Esophagus muscularis mucosa (tissue), 4 donors: ENCODE results near the gene TMEM121B. TPM values are rescaled to one million over a fixed set of nuclear protein-coding genes. Genes with fewer than 3 reads are reported as not detected.
A peak's percentile ranks its signal among the peaks of the same experiment; 100 is the strongest.

ENCODE experiments used
- DNase-seq: peaks from one replicate; pipeline ENCODE4 v3.0.0-alpha.2; 2017; ENCODE audit errors: extremely low spot score
- H3K27ac ChIP-seq, 4 donors: fragments of 200-600 bp; sonication (generic); replicated peaks in 1 of 4; 1 replicate in 3 of 4; 2 replicates in 1 of 4; pipeline ENCODE4 v1.5.1; 2016 to 2019; ENCODE audit warnings: mild to moderate bottlenecking in 1 of 4
- H3K27me3 ChIP-seq, 4 donors: fragments of 200-600 bp; sonication (generic); one replicate each; pipeline versions ENCODE4 v1.5.1 to v1.6.0; 2016 to 2019
- H3K36me3 ChIP-seq, 4 donors: fragments of 200-600 bp; sonication (generic); one replicate each; pipeline ENCODE4 v1.5.1; 2016 to 2019
- H3K4me1 ChIP-seq, 4 donors: fragments of 200-600 bp; sonication (generic); one replicate each; pipeline ENCODE4 v1.5.1; 2016 to 2019
- H3K4me3 ChIP-seq, 4 donors: fragments of 200-600 bp; sonication (generic); 1 replicate in 2 of 4; 2 replicates in 2 of 4; pipeline ENCODE4 v1.5.1; 2016 to 2019; ENCODE audit warnings: mild to moderate bottlenecking in 4 of 4, moderate library complexity in 1 of 4
- H3K9me3 ChIP-seq, 4 donors: fragments of 200-600 bp; sonication (generic); 1 replicate in 3 of 4; 2 replicates in 1 of 4; pipeline ENCODE4 v1.5.1; 2016 to 2019
- EP300 ChIP-seq: sonication (generic); formaldehyde crosslinking; IDR thresholded peaks from one replicate; pipeline ENCODE4 v1.6.1; 2017; ENCODE audit warnings: antibody characterized with exemption
- POLR2A ChIP-seq: fragments of 450-650 bp; IDR thresholded peaks from one replicate; pipeline ENCODE4 v1.6.1; 2017; ENCODE audit warnings: antibody characterized with exemption, moderate library complexity, mild to moderate bottlenecking, low read depth
- POLR2AphosphoS5 ChIP-seq, 2 donors: sonication (generic); formaldehyde crosslinking; IDR thresholded peaks; one replicate each; pipeline ENCODE4 v1.6.1; 2017; ENCODE audit warnings: antibody characterized with exemption in 2 of 2
- WGBS: methylation state at CpG from one replicate; pipeline ENCODE4 v1.1.5; 2018; 5-methylcytosine and 5-hydroxymethylcytosine counted together
- intact Hi-C: fragments of 100-400 bp; cut with DNase I; formaldehyde crosslinking; loops from one replicate; pipeline ENCODE4 v1.15.1; 2023
- total RNA-seq, 4 donors: library from RNA; depleted of rRNA; stranded (reverse); fragments of >200 nt; gene quantifications; one replicate each; pipeline versions ENCODE4 v1.1.0 to v1.2.1, GENCODE V29; 2016
- TF ChIP-seq, protein P1 (sequence below), 3 experiments: fragments of 200-600 bp in 2 of 3; fragments of 450-650 bp in 1 of 3; sonication (generic) in 2 of 3; IDR thresholded peaks; one replicate each; pipeline ENCODE4 v1.5.1; 2017 to 2019; ENCODE audit warnings: antibody characterized with exemption in 3 of 3, mild to moderate bottlenecking in 2 of 3, moderate library complexity in 1 of 3

Gene TMEM121B
- total RNA-seq, 4 donors from 2014 or later: 0.32 to 0.50 (median 0.41) TPM

DNA sequence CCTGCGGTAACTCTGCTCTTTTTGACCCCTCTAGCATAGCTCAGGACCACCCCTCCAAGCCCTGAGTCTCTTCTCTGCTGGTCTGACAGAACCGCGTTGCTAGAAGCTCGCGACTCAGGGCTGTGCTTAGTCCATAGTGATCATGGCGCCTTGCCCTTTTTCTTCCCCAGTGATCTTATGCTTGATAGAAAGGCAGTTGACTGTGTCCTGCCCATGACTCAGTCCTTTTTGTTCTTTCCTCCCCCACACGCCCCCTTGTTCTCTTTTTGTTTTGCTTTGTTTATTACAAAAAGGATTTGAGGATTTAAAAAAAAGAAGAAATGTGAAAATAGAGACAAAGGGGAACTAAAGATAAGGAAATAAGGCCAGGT is 18.9 kb downstream of the TMEM121B start:
- DNase-seq: no peak
- Histone ChIP-seq H3K36me3 (peaks cover 36 to 96% (median 86%) of the 10 kb centered on the region in 4 donors), H3K27me3 (no peaks in the 10 kb centered on the region), H3K27ac (no peak overlapping the region), H3K9me3 (no peaks in the 10 kb centered on the region), H3K4me1 (peaks cover 0 to 4% (median 0%) of the 10 kb centered on the region in 4 donors), H3K4me3 (no peak overlapping the region)
- WGBS: 72% methylated on average over 7 of the region's 7 CpGs
- intact Hi-C loops: no loop called here
- TF ChIP-seq, protein P1, sequence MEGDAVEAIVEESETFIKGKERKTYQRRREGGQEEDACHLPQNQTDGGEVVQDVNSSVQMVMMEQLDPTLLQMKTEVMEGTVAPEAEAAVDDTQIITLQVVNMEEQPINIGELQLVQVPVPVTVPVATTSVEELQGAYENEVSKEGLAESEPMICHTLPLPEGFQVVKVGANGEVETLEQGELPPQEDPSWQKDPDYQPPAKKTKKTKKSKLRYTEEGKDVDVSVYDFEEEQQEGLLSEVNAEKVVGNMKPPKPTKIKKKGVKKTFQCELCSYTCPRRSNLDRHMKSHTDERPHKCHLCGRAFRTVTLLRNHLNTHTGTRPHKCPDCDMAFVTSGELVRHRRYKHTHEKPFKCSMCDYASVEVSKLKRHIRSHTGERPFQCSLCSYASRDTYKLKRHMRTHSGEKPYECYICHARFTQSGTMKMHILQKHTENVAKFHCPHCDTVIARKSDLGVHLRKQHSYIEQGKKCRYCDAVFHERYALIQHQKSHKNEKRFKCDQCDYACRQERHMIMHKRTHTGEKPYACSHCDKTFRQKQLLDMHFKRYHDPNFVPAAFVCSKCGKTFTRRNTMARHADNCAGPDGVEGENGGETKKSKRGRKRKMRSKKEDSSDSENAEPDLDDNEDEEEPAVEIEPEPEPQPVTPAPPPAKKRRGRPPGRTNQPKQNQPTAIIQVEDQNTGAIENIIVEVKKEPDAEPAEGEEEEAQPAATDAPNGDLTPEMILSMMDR (IDR thresholded peaks at IDR 0.05): no peak
- TF ChIP-seq POLR2A (no peak), POLR2AphosphoS5 (IDR thresholded peaks at IDR 0.05) (no peak), EP300 (no peak)

- no peak for DNase-seq
- Histone ChIP-seq H3K9me3 (no peaks in the 10 kb centered on the region), H3K4me3 (no peak overlapping the region), H3K36me3 (peaks cover 36 to 94% (median 82%) of the 10 kb centered on the region in 4 donors), H3K27ac (no peak overlapping the region), H3K4me1 (peaks cover 0 to 4% (median 0%) of the 10 kb centered on the region in 4 donors), H3K27me3 (no peaks in the 10 kb centered on the region)
- intact Hi-C loops: no loop called here
- WGBS: 87% methylated on average over 12 of the region's 14 CpGs
- TF ChIP-seq EP300 (no peak), POLR2A (no peak), POLR2AphosphoS5 (IDR thresholded peaks at IDR 0.05) (no peak)
- TF ChIP-seq, protein P1 (IDR thresholded peaks at IDR 0.05): no peak
Measured at GRCh38 chr22:17101475-17102296, 19.5 kb downstream of the TMEM121B start.

DNA sequence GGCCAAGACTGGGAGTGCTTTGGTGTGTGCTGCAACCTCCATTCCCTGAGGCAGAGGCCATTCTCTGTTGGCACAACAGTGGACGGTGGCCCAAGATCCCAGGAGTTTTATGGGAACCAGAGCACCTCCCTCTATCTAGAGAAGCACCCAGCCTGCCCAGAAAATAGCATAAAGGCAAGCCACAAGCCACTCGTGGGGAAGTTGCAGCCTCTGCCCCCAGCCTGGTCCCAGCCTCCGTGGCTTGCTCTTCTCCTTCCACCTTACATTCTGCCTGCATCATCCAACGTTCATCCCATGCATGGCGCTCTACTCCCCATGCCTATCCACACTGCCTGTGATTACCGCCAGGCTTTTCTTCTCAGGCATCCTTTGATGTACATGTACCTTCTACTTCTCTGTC is 20.5 kb downstream of the TMEM121B start:
- H3K27me3 ChIP-seq: no peaks in the 10 kb centered on the region
- H3K27ac ChIP-seq: no peak overlapping the region
- no peaks in the 10 kb centered on the region for H3K9me3 ChIP-seq
- no peak for DNase-seq
- intact Hi-C loops: no loop called here
- H3K4me1 ChIP-seq: peaks cover 0 to 4% (median 0%) of the 10 kb centered on the region in 4 donors
- peaks cover 33 to 83% (median 72%) of the 10 kb centered on the region in 4 donors for H3K36me3 ChIP-seq
- TF ChIP-seq EP300 (no peak), POLR2AphosphoS5 (IDR thresholded peaks at IDR 0.05) (no peak), POLR2A (no peak)
- TF ChIP-seq, protein P1 (IDR thresholded peaks at IDR 0.05): no peak
- no peak overlapping the region for H3K4me3 ChIP-seq
- WGBS: 78% methylated on average over 5 of the region's 6 CpGs

DNA sequence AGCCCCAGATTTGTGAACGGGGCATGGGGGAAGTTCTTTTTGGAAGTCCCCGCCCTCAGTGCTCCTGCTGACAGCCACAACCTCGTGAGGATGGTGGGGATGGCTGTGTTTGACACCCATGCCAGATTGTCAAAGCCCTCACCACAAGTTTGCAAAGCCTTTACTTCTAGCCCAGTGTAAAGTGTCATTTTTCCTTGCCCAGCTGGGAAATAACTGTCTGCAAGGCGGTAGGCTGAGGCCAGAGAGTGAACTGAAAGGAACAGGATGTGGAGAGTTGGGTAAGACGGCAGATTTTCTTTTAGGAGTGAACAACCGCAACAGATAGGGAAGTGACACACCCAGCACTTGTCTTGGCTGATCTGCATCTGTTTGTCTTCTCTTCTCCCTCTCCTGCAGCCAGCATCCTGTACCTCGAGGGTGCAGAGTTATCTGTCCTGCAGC is 22.8 kb downstream of the TMEM121B start:
- Histone ChIP-seq H3K27ac (peak overlapping the region in 1 of 4 donors; percentile 15), H3K36me3 (peaks cover 32 to 66% (median 57%) of the 10 kb centered on the region in 4 donors), H3K4me3 (no peak overlapping the region), H3K27me3 (no peaks in the 10 kb centered on the region), H3K9me3 (no peaks in the 10 kb centered on the region), H3K4me1 (peaks cover 0 to 4% (median 0%) of the 10 kb centered on the region in 4 donors)
- WGBS: 60% methylated on average over 7 of the region's 7 CpGs
- intact Hi-C loops: no loop called here
- TF ChIP-seq POLR2A (no peak), EP300 (no peak), POLR2AphosphoS5 (IDR thresholded peaks at IDR 0.05) (no peak)
- TF ChIP-seq, protein P1 (IDR thresholded peaks at IDR 0.05): no peak
- DNase-seq: no peak
